ENCODE results near the gene PIBF1.

DNA sequence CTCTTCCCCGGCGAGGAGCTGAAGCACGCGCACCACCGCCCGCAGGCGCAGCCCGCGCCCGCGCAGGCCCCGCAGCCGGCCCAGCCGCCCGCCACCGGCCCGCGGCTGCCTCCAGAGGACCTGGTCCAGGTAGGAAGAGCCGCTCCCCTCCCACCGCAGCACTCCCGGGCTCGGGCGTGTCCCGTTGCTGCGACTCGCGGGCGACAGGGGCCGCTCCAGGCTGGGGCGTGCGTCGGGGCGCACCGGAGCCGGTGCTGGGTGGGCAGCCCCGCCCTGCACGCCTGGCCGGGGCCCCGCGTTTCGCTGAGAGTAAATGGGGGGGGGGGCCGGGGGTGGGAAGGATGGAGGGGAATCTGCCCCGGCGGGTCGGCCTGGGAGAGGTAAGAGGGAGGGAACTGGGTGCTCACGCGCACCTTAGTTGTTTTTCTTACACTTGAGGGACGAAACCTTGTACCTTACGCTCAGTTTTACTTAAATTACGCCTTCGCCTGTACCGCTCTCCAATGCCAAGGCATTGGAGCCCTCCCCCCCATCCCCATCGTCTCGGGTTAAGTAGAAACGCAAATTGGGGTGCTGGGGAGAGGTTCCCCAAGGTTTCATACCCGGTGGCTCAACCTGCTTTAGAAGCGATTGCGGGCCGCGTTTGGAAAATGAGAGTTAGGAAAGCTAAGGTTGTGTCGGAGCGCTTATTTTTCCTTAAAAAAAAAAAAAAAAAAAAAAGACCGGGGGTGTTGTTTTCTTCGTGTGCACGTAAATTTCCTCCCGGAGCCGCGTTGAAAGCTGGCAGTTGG, 277.7 kb downstream of the PIBF1 start:
- TF ChIP-seq, protein P1, sequence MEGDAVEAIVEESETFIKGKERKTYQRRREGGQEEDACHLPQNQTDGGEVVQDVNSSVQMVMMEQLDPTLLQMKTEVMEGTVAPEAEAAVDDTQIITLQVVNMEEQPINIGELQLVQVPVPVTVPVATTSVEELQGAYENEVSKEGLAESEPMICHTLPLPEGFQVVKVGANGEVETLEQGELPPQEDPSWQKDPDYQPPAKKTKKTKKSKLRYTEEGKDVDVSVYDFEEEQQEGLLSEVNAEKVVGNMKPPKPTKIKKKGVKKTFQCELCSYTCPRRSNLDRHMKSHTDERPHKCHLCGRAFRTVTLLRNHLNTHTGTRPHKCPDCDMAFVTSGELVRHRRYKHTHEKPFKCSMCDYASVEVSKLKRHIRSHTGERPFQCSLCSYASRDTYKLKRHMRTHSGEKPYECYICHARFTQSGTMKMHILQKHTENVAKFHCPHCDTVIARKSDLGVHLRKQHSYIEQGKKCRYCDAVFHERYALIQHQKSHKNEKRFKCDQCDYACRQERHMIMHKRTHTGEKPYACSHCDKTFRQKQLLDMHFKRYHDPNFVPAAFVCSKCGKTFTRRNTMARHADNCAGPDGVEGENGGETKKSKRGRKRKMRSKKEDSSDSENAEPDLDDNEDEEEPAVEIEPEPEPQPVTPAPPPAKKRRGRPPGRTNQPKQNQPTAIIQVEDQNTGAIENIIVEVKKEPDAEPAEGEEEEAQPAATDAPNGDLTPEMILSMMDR (IDR thresholded peaks at IDR 0.05), result peak in 1 of 4 experiments; percentile 22
- TF ChIP-seq POLR2A (IDR thresholded peaks at IDR 0.05), result no peak
